HG02943 (cell line): ENCODE data around the gene PHYH.
"Not testable (repeated sequence)": the region's sequence is repeated elsewhere in the genome, so short reads cannot be mapped to it uniquely, and the experiment has no call there.

Source experiments
- ATAC-seq: cut with Tn5 transposase; IDR thresholded peaks from one replicate; pipeline ENCODE4 v1.9.1; 2021; ENCODE audit warnings: mild to moderate bottlenecking, low read depth, moderate library complexity; ENCODE audit not compliant: unreplicated experiment

Gene PHYH

GRCh38 chr10:13276146-13276545, 23.7 kb downstream of the PHYH start:
- ATAC-seq: not testable (repeated sequence)

GRCh38 chr10:13272164-13272571, 27.7 kb downstream of the PHYH start:
- no peak for ATAC-seq

- no peak for ATAC-seq
Observed at GRCh38 chr10:13271552-13272163, 28.2 kb downstream of the PHYH start.

GRCh38 chr10:13270877-13271551, 28.9 kb downstream of the PHYH start:
- no peak for ATAC-seq

GRCh38 chr10:13268841-13269240, 31.0 kb downstream of the PHYH start:
- ATAC-seq: no peak

- ATAC-seq: no peak
Observed at GRCh38 chr10:13268310-13268709, 31.6 kb downstream of the PHYH start.

GRCh38 chr10:13263591-13263990, 36.3 kb downstream of the PHYH start:
- no peak for ATAC-seq

- ATAC-seq: no peak
Observed at GRCh38 chr10:13262433-13262832, 37.4 kb downstream of the PHYH start.

GRCh38 chr10:13257621-13258140, 42.2 kb downstream of the PHYH start:
- no peak for ATAC-seq

GRCh38 chr10:13256627-13257026, 43.2 kb downstream of the PHYH start:
- ATAC-seq: no peak

GRCh38 chr10:13253726-13254125, 46.1 kb downstream of the PHYH start:
- no peak for ATAC-seq

GRCh38 chr10:13247784-13248183, 52.1 kb downstream of the PHYH start:
- ATAC-seq: no peak

GRCh38 chr10:13247246-13247645, 52.6 kb downstream of the PHYH start:
- no peak for ATAC-seq

- ATAC-seq: not testable (repeated sequence)
Observed at GRCh38 chr10:13242260-13242659, 57.6 kb downstream of the PHYH start.

- ATAC-seq: no peak
Observed at GRCh38 chr10:13241613-13242012, 58.3 kb downstream of the PHYH start.

- no peak for ATAC-seq
Observed at GRCh38 chr10:13239923-13240322, 59.9 kb downstream of the PHYH start.

- no peak for ATAC-seq
Observed at GRCh38 chr10:13238271-13239077, 61.4 kb downstream of the PHYH start.

GRCh38 chr10:13236638-13237037, 63.2 kb downstream of the PHYH start:
- ATAC-seq: no peak

- not testable (repeated sequence) for ATAC-seq
Observed at GRCh38 chr10:13234736-13235135, 65.1 kb downstream of the PHYH start.

GRCh38 chr10:13234172-13234571, 65.7 kb downstream of the PHYH start, which contains the start of gene UCMA:
Gene UCMA (minus strand): TSS chr10:13234374. CDS start chr10:13234258, 116 bp downstream.
- no peak for ATAC-seq

- ATAC-seq: no peak
Observed at GRCh38 chr10:13233358-13233757, 66.5 kb downstream of the PHYH start.
